HepG2 (cell line): ENCODE measurements around the gene GRIK3. TPM values are rescaled to one million over a fixed set of nuclear protein-coding genes. Genes with fewer than 3 reads are reported as not detected.
A peak's percentile ranks its signal among the peaks of the same experiment; 100 is the strongest.

Experiments
- ATAC-seq: fragments of 200-7000 bp; cut with Tn5 transposase; 3 replicates; pipeline ENCODE4 v1.9.1; 2020; ENCODE audit warnings: mild to moderate bottlenecking, moderate library complexity
- BruUV-seq: library from RNA; stranded (reverse); fragments of 400-500 nt; replicated peaks from 2 replicates; lab custom pipeline; 2021; lab: Mats Ljungman, UMichigan
- CTCF ChIA-PET: fragments of 300-600 bp; formaldehyde crosslinking; extraction: SDS; loops from one replicate; lab custom pipeline; 2021; ENCODE audit warnings: low total read pairs, inconsistent platforms, low intra/inter-chr PET ratio; lab: Yijun Ruan, JAX
- POLR2A ChIA-PET: fragments of 350-600 bp; sonication (Branson Sonifier 250); formaldehyde crosslinking; loops from one replicate; lab custom pipeline; 2020; ENCODE audit warnings: antibody characterized with exemption, inconsistent platforms; lab: Yijun Ruan, JAX
- DNase-seq: peaks from one replicate; pipeline ENCODE4 v3.0.0-alpha.2; 2015; ENCODE audit warnings: low spot score
- FAIRE-seq: peaks from 3 replicates; lab custom pipeline; 2011; peaks lifted over from hg19 to GRCh38; lab: Jason Lieb, UNC
- H2AFZ ChIP-seq: one replicate; pipeline ENCODE4 v1.6.1; 2011; ENCODE audit warnings: low read length, inconsistent platforms
- H3K27ac ChIP-seq: fragments of 300-600 bp; 3 replicates; pipeline ENCODE4 v1.8.0; 2011; ENCODE audit warnings: mixed run types, mild to moderate bottlenecking, mixed read lengths, low read length, inconsistent platforms; ENCODE audit not compliant: insufficient read depth; ENCODE audit errors: extremely low read length
- H3K27me3 ChIP-seq, 2 experiments: fragments of 200-600 bp in 1 of 2; 2 replicates in 1 of 2; 3 replicates in 1 of 2; pipeline versions ENCODE4 v1.6.0 to v1.8.0; 2011; ENCODE audit warnings: low read length in 2 of 2, mild to moderate bottlenecking in 2 of 2, moderate library complexity in 2 of 2, inconsistent platforms in 1 of 2; ENCODE audit not compliant: insufficient read depth in 2 of 2, control insufficient read depth in 1 of 2
- H3K36me3 ChIP-seq, 2 experiments: fragments of 200-600 bp in 1 of 2; replicated peaks in 1 of 2; 2 replicates in 1 of 2; 3 replicates in 1 of 2; pipeline versions ENCODE4 v1.5.1 to v1.8.0; 2011; ENCODE audit warnings: low read length in 2 of 2, inconsistent platforms in 1 of 2; ENCODE audit not compliant: insufficient read depth in 2 of 2, control insufficient read depth in 1 of 2
- H3K4me1 ChIP-seq: 2 replicates; pipeline ENCODE4 v1.5.1; 2012; ENCODE audit warnings: low read length, inconsistent platforms; ENCODE audit not compliant: insufficient read depth
- H3K4me2 ChIP-seq: 2 replicates; pipeline ENCODE4 v1.6.0; 2011; ENCODE audit warnings: low read depth, low read length, inconsistent platforms
- H3K4me3 ChIP-seq, 3 experiments: fragments of 200-600 bp in 1 of 3; sonication (generic), shearing (Covaris generic) in 1 of 3; replicated peaks in 1 of 3; 2 replicates each; pipeline ENCODE4 v1.5.1; 2011 to 2016; ENCODE audit warnings: low read length in 3 of 3, inconsistent platforms in 2 of 3, low read depth in 2 of 3, mild to moderate bottlenecking in 2 of 3, control low read depth in 1 of 3, mixed read lengths in 1 of 3; ENCODE audit not compliant: insufficient read depth in 1 of 3
- H3K79me2 ChIP-seq: one replicate; pipeline ENCODE4 v1.6.1; 2011; ENCODE audit warnings: low read length, inconsistent platforms; ENCODE audit not compliant: insufficient read depth
- H3K9ac ChIP-seq: 2 replicates; pipeline ENCODE4 v1.6.0; 2011; ENCODE audit warnings: mild to moderate bottlenecking, low read depth, low read length, inconsistent platforms; ENCODE audit not compliant: insufficient read depth
- H3K9me3 ChIP-seq: 2 replicates; pipeline ENCODE4 v1.5.1; 2012; ENCODE audit warnings: mild to moderate bottlenecking, low read length
- H4K20me1 ChIP-seq: 2 replicates; pipeline ENCODE4 v1.6.0; 2011; ENCODE audit warnings: inconsistent platforms, mild to moderate bottlenecking, low read length, moderate library complexity; ENCODE audit not compliant: insufficient read depth
- ARID2 ChIP-seq: sonication (generic); formaldehyde crosslinking; IDR thresholded peaks from 2 replicates; pipeline ENCODE4 v1.8.1; 2022; ENCODE audit warnings: mild to moderate bottlenecking, missing genetic modification reagents, borderline replicate concordance
- CHD4 ChIP-seq: fragments of 200-600 bp; sonication (generic); IDR thresholded peaks from 2 replicates; pipeline ENCODE4 v1.7.0; 2017; ENCODE audit warnings: mild to moderate bottlenecking, low read length, borderline replicate concordance
- FUBP1 ChIP-seq: sonication (generic); formaldehyde crosslinking; IDR thresholded peaks from 2 replicates; pipeline ENCODE4 v1.5.1; 2020; ENCODE audit warnings: missing genetic modification reagents, mild to moderate bottlenecking, borderline replicate concordance
- GATAD1 ChIP-seq: IDR thresholded peaks from 2 replicates; pipeline ENCODE4 v1.6.1; 2016; ENCODE audit warnings: missing genetic modification reagents, missing compliant biosample characterization
- HCFC1 ChIP-seq: fragments of 150-350 bp; IDR thresholded peaks from 2 replicates; pipeline ENCODE4 v1.6.1; 2014; ENCODE audit warnings: low read depth, low read length
- JUNB ChIP-seq: sonication (generic); formaldehyde crosslinking; IDR thresholded peaks from 2 replicates; pipeline ENCODE4 v1.8.0; 2022; ENCODE audit warnings: missing genetic modification reagents, mild to moderate bottlenecking, borderline replicate concordance
- KDM5B ChIP-seq: sonication (generic); formaldehyde crosslinking; IDR thresholded peaks from 2 replicates; pipeline ENCODE4 v1.4.0; 2020; ENCODE audit warnings: missing genetic modification reagents, mild to moderate bottlenecking, borderline replicate concordance
- KMT2A ChIP-seq: sonication (generic); formaldehyde crosslinking; IDR thresholded peaks from 2 replicates; pipeline ENCODE4 v1.4.0; 2020; ENCODE audit warnings: missing genetic modification reagents
- PAX8 ChIP-seq: sonication (generic); formaldehyde crosslinking; IDR thresholded peaks from 2 replicates; pipeline ENCODE4 v1.8.0; 2022; ENCODE audit warnings: mild to moderate bottlenecking, missing genetic modification reagents, borderline replicate concordance
- PCBP1 ChIP-seq: fragments of 200-400 bp; formaldehyde crosslinking; IDR thresholded peaks from 2 replicates; pipeline ENCODE4 v1.6.1; 2017; ENCODE audit warnings: mild to moderate bottlenecking, low read depth, low read length, borderline replicate concordance
- PRMT3 ChIP-seq: sonication (generic); formaldehyde crosslinking; IDR thresholded peaks from 2 replicates; pipeline ENCODE4 v1.8.1; 2022; ENCODE audit warnings: low read depth, mild to moderate bottlenecking, moderate library complexity, missing genetic modification reagents, borderline replicate concordance
- RAD51 ChIP-seq: fragments of 450-650 bp; IDR thresholded peaks from 2 replicates; pipeline ENCODE4 v1.6.1; 2016; ENCODE audit warnings: borderline replicate concordance
- RARG ChIP-seq: sonication (generic); formaldehyde crosslinking; IDR thresholded peaks from 2 replicates; pipeline ENCODE4 v1.4.0; 2020; ENCODE audit warnings: low read depth, mild to moderate bottlenecking, missing genetic modification reagents
- RXRA ChIP-seq: sonication (generic); formaldehyde crosslinking; IDR thresholded peaks from 2 replicates; pipeline ENCODE4 v1.5.1; 2020; ENCODE audit warnings: missing genetic modification reagents
- SOX13 ChIP-seq, 3 experiments: fragments of 450-650 bp in 1 of 3; sonication (generic) in 1 of 3; formaldehyde crosslinking in 1 of 3; IDR thresholded peaks in 2 of 3; conservative IDR thresholded peaks in 1 of 3; 2 replicates each; pipeline versions ENCODE4 v1.5.0 to v1.6.1; 2016 to 2020; ENCODE audit warnings: antibody characterized with exemption in 1 of 3, mild to moderate bottlenecking in 1 of 3, missing compliant biosample characterization in 1 of 3, missing genetic modification reagents in 1 of 3, moderate library complexity in 1 of 3
- SOX5 ChIP-seq: IDR thresholded peaks from 2 replicates; pipeline ENCODE4 v1.6.1; 2016; ENCODE audit warnings: borderline replicate concordance
- ZFY ChIP-seq: sonication (generic); formaldehyde crosslinking; IDR thresholded peaks from 2 replicates; pipeline ENCODE4 v1.4.0; 2020; ENCODE audit warnings: missing genetic modification reagents
- ZNF670 ChIP-seq: sonication (generic); formaldehyde crosslinking; IDR thresholded peaks from 2 replicates; pipeline ENCODE4 v1.8.0; 2022; ENCODE audit warnings: mild to moderate bottlenecking, missing genetic modification reagents, borderline replicate concordance
- ZNF674 ChIP-seq: sonication (generic); formaldehyde crosslinking; IDR thresholded peaks from 2 replicates; pipeline ENCODE4 v1.5.0; 2020; ENCODE audit warnings: low read depth, mild to moderate bottlenecking, missing genetic modification reagents
- ZNF75D ChIP-seq: sonication (generic); formaldehyde crosslinking; IDR thresholded peaks from 2 replicates; pipeline ENCODE4 v1.8.1; 2023; ENCODE audit warnings: missing genetic modification reagents, mild to moderate bottlenecking, borderline replicate concordance
- WGBS: methylation state at CpG from one replicate; pipeline ENCODE4 v1.1.6; 2017; ENCODE audit warnings: low lambda C conversion rate; 5-methylcytosine and 5-hydroxymethylcytosine counted together
- in situ Hi-C: cut with HindIII; loops from 2 replicates; pipeline ENCODE4 v1.10.0; 2017; ENCODE audit warnings: low pct_unique_long_range_greater_than_20kb; ENCODE audit not compliant: extremely low pct_ligation_motif_present
- intact Hi-C: fragments of 100-400 bp; cut with micrococcal nuclease; formaldehyde crosslinking; loops from one replicate; pipeline ENCODE4 v1.10.0; 2022; ENCODE audit not compliant: unreplicated experiment
- polyA plus RNA-seq, 8 experiments: library from polyadenylated mRNA; depleted of rRNA in 3 of 8; stranded (reverse) in 7 of 8; unstranded in 1 of 8; fragments of >200 nt; fragmentation: Illumina TruSeq in 4 of 8; extraction: Trizol in 4 of 8; gene quantifications; 2 replicates each; pipeline versions ENCODE4 v1.2.1 to v1.2.3, GENCODE V29; 2011 to 2016; ENCODE audit warnings: low read depth in 4 of 8, missing spikeins in 1 of 8, mixed read lengths in 1 of 8; ENCODE audit not compliant: insufficient read depth in 1 of 8
- total RNA-seq, 5 experiments: library from RNA; depleted of rRNA; stranded (reverse); fragments of >200 nt; fragmentation: Illumina TruSeq; extraction: Trizol; gene quantifications; 2 replicates each; pipeline ENCODE4 v1.2.3, GENCODE V29; 2016; ENCODE audit warnings: low read depth in 1 of 5

Gene GRIK3
- total and polyA plus RNA-seq, 2 of the 13 experiments (the other 11 are each of a cell fraction or from before 2014, with no cell fraction given): not detected

GRCh38 chr1:36927826-36928225, 106.5 kb downstream of the GRIK3 start:
- Histone ChIP-seq H3K27me3 (no peaks in the 10 kb centered on the region), H3K36me3 (no peaks in the 10 kb centered on the region), H3K27ac (no peak overlapping the region), H3K4me1 (no peaks in the 10 kb centered on the region), H3K4me3 (no peak overlapping the region), H3K9me3 (no peaks in the 10 kb centered on the region), H2AFZ (no peak overlapping the region), H3K79me2 (no peaks in the 10 kb centered on the region), H4K20me1 (no peaks in the 10 kb centered on the region), H3K9ac (no peak overlapping the region), H3K4me2 (no peak overlapping the region)
- no peak for TF ChIP-seq PAX8
- TF ChIP-seq KDM5B (CRISPR knock-in tag): no peak
- no peak for TF ChIP-seq KMT2A (CRISPR knock-in tag)
- no peak for TF ChIP-seq CHD4
- no peak for TF ChIP-seq ZNF75D
- TF ChIP-seq RAD51: peak; percentile 58; the same call in 1 of the 2 replicates
- no peak for TF ChIP-seq ARID2
- TF ChIP-seq GATAD1 (CRISPR knock-in tag): no peak
- in situ Hi-C loops (no loop called here), intact Hi-C loops (loop anchor here (1.0 kb wide), 1 partner anchor 10 kb away; no protein-coding TSS in a partner anchor)
- FAIRE-seq: no peak
- WGBS: 7% methylated on average over 8 of the region's 8 CpGs
- ATAC-seq: no peak
- DNase-seq: no peak
- ChIA-PET POLR2A (no interaction called here), CTCF (no interaction called here)
- BruUV-seq: no TSS peak

- Histone ChIP-seq H4K20me1 (no peaks in the 10 kb centered on the region), H3K79me2 (no peaks in the 10 kb centered on the region), H3K9ac (no peak overlapping the region), H2AFZ (no peak overlapping the region), H3K9me3 (no peaks in the 10 kb centered on the region), H3K4me3 (no peak overlapping the region), H3K4me2 (no peak overlapping the region), H3K36me3 (no peaks in the 10 kb centered on the region), H3K27ac (no peak overlapping the region), H3K27me3 (no peaks in the 10 kb centered on the region), H3K4me1 (no peaks in the 10 kb centered on the region)
- no peak for FAIRE-seq
- DNase-seq: no peak
- in situ Hi-C loops (no loop called here), intact Hi-C loops (no loop called here)
- ChIA-PET CTCF (no interaction called here), POLR2A (no interaction called here)
- WGBS: 5% methylated on average over 2 of the region's 7 CpGs
- BruUV-seq: no TSS peak
- no peak for ATAC-seq
- no peak for TF ChIP-seq ZNF674 (CRISPR knock-in tag)
- no peak for TF ChIP-seq RARG (CRISPR knock-in tag)
- no peak for TF ChIP-seq ZNF670 (CRISPR knock-in tag)
- TF ChIP-seq SOX5: no peak
- TF ChIP-seq ZFY (CRISPR knock-in tag): no peak
- TF ChIP-seq PRMT3 (CRISPR knock-in tag): no peak
- TF ChIP-seq FUBP1 (CRISPR knock-in tag): no peak
- no peak for TF ChIP-seq JUNB (CRISPR knock-in tag)
- TF ChIP-seq PCBP1: no peak
- TF ChIP-seq SOX13 (IDR thresholded peaks at IDR 0.05): no peak
- TF ChIP-seq SOX13 (CRISPR knock-in tag; conservative IDR thresholded peaks at IDR 0.05 in 1 of 2, IDR thresholded peaks at IDR 0.05 in 1 of 2): no peak
- no peak for TF ChIP-seq RXRA (CRISPR knock-in tag)
- no peak for TF ChIP-seq HCFC1
Measured at GRCh38 chr1:36925251-36925650, 109.1 kb downstream of the GRIK3 start.
